WTC11 (cell line): ENCODE measurements around the gene ETS1. TPM values are rescaled to one million over a fixed set of nuclear protein-coding genes. Genes with fewer than 3 reads are reported as not detected.

ENCODE experiments used
- ATAC-seq: fragments of 200-7000 bp; cut with Tn5 transposase; 2 replicates; pipeline ENCODE4 v1.10.0; 2021; ENCODE audit warnings: mild to moderate bottlenecking, moderate library complexity
- CTCF ChIA-PET: fragments of 300-600 bp; sonication (Branson Sonifier 250); formaldehyde crosslinking; loops from one replicate; lab custom pipeline; 2021; ENCODE audit warnings: antibody characterized with exemption; lab: Charles Lee
- POLR2A ChIA-PET: fragments of 350-600 bp; sonication (Branson Sonifier 250); formaldehyde crosslinking; loops from one replicate; lab custom pipeline; 2021; ENCODE audit warnings: antibody characterized with exemption; lab: Charles Lee
- DNase-seq: peaks from one replicate; pipeline ENCODE4 v3.0.0; 2021; ENCODE audit warnings: low spot score
- H3K27ac Mint-ChIP-seq: 2 replicates; pipeline ENCODE4 v1.8.0; 2021; ENCODE audit warnings: mixed read lengths
- H3K27me3 Mint-ChIP-seq: 2 replicates; pipeline ENCODE4 v1.8.0; 2021; ENCODE audit warnings: low read depth, mild to moderate bottlenecking, moderate library complexity, mixed read lengths
- H3K36me3 Mint-ChIP-seq: 2 replicates; pipeline ENCODE4 v1.8.0; 2021; ENCODE audit warnings: mixed read lengths
- H3K4me1 Mint-ChIP-seq: 2 replicates; pipeline ENCODE4 v1.8.0; 2022; ENCODE audit warnings: mixed read lengths
- H3K4me3 Mint-ChIP-seq: 2 replicates; pipeline ENCODE4 v1.8.0; 2021; ENCODE audit warnings: mild to moderate bottlenecking, moderate library complexity, mixed read lengths
- H3K9me3 Mint-ChIP-seq: 2 replicates; pipeline ENCODE4 v1.8.0; 2021; ENCODE audit warnings: mixed read lengths
- ATF1 ChIP-seq: sonication (generic); formaldehyde crosslinking; IDR thresholded peaks from 2 replicates; pipeline ENCODE4 v1.8.1; 2023; ENCODE audit warnings: mild to moderate bottlenecking, moderate library complexity, missing genetic modification reagents
- ELF4 ChIP-seq: sonication (generic); formaldehyde crosslinking; IDR thresholded peaks from 2 replicates; pipeline ENCODE4 v1.8.1; 2022; ENCODE audit warnings: low read depth, mild to moderate bottlenecking, moderate library complexity, missing genetic modification reagents
- EMX1 ChIP-seq: fragments of 250-450 bp; sonication (Bioruptor Pico); IDR thresholded peaks from 2 replicates; pipeline ENCODE4 v1.8.0; 2021; ENCODE audit warnings: mild to moderate bottlenecking
- FOXJ3 ChIP-seq: sonication (generic); formaldehyde crosslinking; IDR thresholded peaks from 2 replicates; pipeline ENCODE4 v1.9.0; 2021; ENCODE audit warnings: missing genetic modification reagents, mild to moderate bottlenecking, borderline replicate concordance
- FOXK1 ChIP-seq: sonication (generic); formaldehyde crosslinking; IDR thresholded peaks from 2 replicates; pipeline ENCODE4 v1.8.0; 2022; ENCODE audit warnings: mild to moderate bottlenecking, moderate library complexity, missing genetic modification reagents
- JAZF1 ChIP-seq: fragments of 250-450 bp; sonication (Bioruptor Pico); IDR thresholded peaks from 2 replicates; pipeline ENCODE4 v1.9.0; 2021; ENCODE audit warnings: moderate library complexity, mild to moderate bottlenecking, inconsistent platforms
- JUN ChIP-seq: sonication (generic); formaldehyde crosslinking; IDR thresholded peaks from 2 replicates; pipeline ENCODE4 v1.8.0; 2023; ENCODE audit warnings: mild to moderate bottlenecking, missing genetic modification reagents
- MYBL2 ChIP-seq: sonication (generic); formaldehyde crosslinking; IDR thresholded peaks from 2 replicates; pipeline ENCODE4 v1.8.1; 2023; ENCODE audit warnings: mild to moderate bottlenecking, moderate library complexity, missing genetic modification reagents
- NFE2L1 ChIP-seq: sonication (generic); formaldehyde crosslinking; IDR thresholded peaks from 2 replicates; pipeline ENCODE4 v1.8.1; 2023; ENCODE audit warnings: missing genetic modification reagents
- PRDM15 ChIP-seq: sonication (generic); formaldehyde crosslinking; IDR thresholded peaks from 2 replicates; pipeline ENCODE4 v1.8.0; 2022; ENCODE audit warnings: missing genetic modification reagents
- PREB ChIP-seq: sonication (generic); formaldehyde crosslinking; IDR thresholded peaks from 2 replicates; pipeline ENCODE4 v1.8.1; 2022; ENCODE audit warnings: mild to moderate bottlenecking, missing genetic modification reagents, moderate library complexity, borderline replicate concordance
- RELA ChIP-seq: sonication (generic); formaldehyde crosslinking; IDR thresholded peaks from 2 replicates; pipeline ENCODE4 v1.8.1; 2022; ENCODE audit warnings: missing genetic modification reagents, mild to moderate bottlenecking, borderline replicate concordance
- RORB ChIP-seq: fragments of 250-450 bp; sonication (Bioruptor Pico); IDR thresholded peaks from 2 replicates; pipeline ENCODE4 v1.9.0; 2021; ENCODE audit warnings: mild to moderate bottlenecking
- ZBTB21 ChIP-seq: sonication (generic); formaldehyde crosslinking; IDR thresholded peaks from 2 replicates; pipeline ENCODE4 v1.8.1; 2023; ENCODE audit warnings: mild to moderate bottlenecking, missing genetic modification reagents, borderline replicate concordance
- total RNA-seq: library from RNA; stranded (reverse); gene quantifications from 3 replicates; pipeline ENCODE4 v1.2.3, GENCODE V29; 2021

ETS1 gene
- total RNA-seq, 1 experiment from 2014 or later = 33.1 TPM

GRCh38 chr11:128620309-128621100 is 33.1 kb upstream of the ETS1 start:
- CTCF ChIA-PET = interaction anchor here (0.7 to 4.0 kb wide), 5 partner anchors 10 to 330 kb away, joined by 3 to 15 read pairs (median 5); no protein-coding TSS in a partner anchor
- H3K27ac Mint-ChIP-seq = no peak overlapping the region
- H3K9me3 Mint-ChIP-seq = no peaks in the 10 kb centered on the region
- ATAC-seq = no peak
- peaks cover 30% of the 10 kb centered on the region for H3K4me1 Mint-ChIP-seq
- peaks cover 39% of the 10 kb centered on the region for H3K27me3 Mint-ChIP-seq
- no peak overlapping the region for H3K4me3 Mint-ChIP-seq
- POLR2A ChIA-PET = no interaction called here
- no peak for DNase-seq
- H3K36me3 Mint-ChIP-seq = no peaks in the 10 kb centered on the region
- no peak for TF ChIP-seq RELA (CRISPR knock-in tag)
- no peak for TF ChIP-seq EMX1
- no peak for TF ChIP-seq FOXJ3 (CRISPR knock-in tag)
- no peak for TF ChIP-seq JAZF1 (CRISPR knock-in tag)
- no peak for TF ChIP-seq NFE2L1 (CRISPR knock-in tag)

GRCh38 chr11:128619540-128620308 is 32.4 kb upstream of the ETS1 start:
- ATAC-seq = no peak
- Mint-ChIP-seq H3K36me3 (no peaks in the 10 kb centered on the region), H3K27me3 (peaks cover 45% of the 10 kb centered on the region), H3K4me1 (peaks cover 28% of the 10 kb centered on the region), H3K9me3 (no peaks in the 10 kb centered on the region), H3K27ac (no peak overlapping the region), H3K4me3 (no peak overlapping the region)
- POLR2A ChIA-PET = no interaction called here
- TF ChIP-seq FOXK1 (no peak), RORB (CRISPR knock-in tag) (no peak), PREB (CRISPR knock-in tag) (no peak)
- DNase-seq = no peak
- CTCF ChIA-PET = interaction anchor here (1.8 to 4.0 kb wide), 2 partner anchors 9 to 11 kb away, joined by 5 to 15 read pairs; no protein-coding TSS in a partner anchor

- TF ChIP-seq FOXJ3 (CRISPR knock-in tag) = no peak
- TF ChIP-seq EMX1 = no peak
- no peak for TF ChIP-seq MYBL2 (CRISPR knock-in tag)
- no peak for TF ChIP-seq ELF4 (CRISPR knock-in tag)
- no peak for TF ChIP-seq PRDM15 (CRISPR knock-in tag)
- TF ChIP-seq JUN = no peak
- TF ChIP-seq ZBTB21 = no peak
- TF ChIP-seq ATF1 (CRISPR knock-in tag) = no peak
- ChIA-PET CTCF (interaction anchor here (0.8 to 4.0 kb wide), 3 partner anchors 9 to 13 kb away, joined by 4 to 15 read pairs (median 5); no protein-coding TSS in a partner anchor), POLR2A (no interaction called here)
- H3K27me3 Mint-ChIP-seq = peaks cover 49% of the 10 kb centered on the region
- H3K9me3 Mint-ChIP-seq = no peaks in the 10 kb centered on the region
- H3K36me3 Mint-ChIP-seq = no peaks in the 10 kb centered on the region
- DNase-seq = no peak
- H3K4me1 Mint-ChIP-seq = peaks cover 22% of the 10 kb centered on the region
- no peak overlapping the region for H3K4me3 Mint-ChIP-seq
- no peak overlapping the region for H3K27ac Mint-ChIP-seq
- ATAC-seq = no peak
Measured at GRCh38 chr11:128619007-128619406, 31.6 kb upstream of the ETS1 start.
